ENCODE results near the gene WIZ. TPM values are rescaled to one million over a fixed set of nuclear protein-coding genes. Genes with fewer than 3 reads are reported as not detected.
A peak's percentile ranks its signal among the peaks of the same experiment; 100 is the strongest.

Gene WIZ
- total and polyA plus RNA-seq, 9 of the 15 experiments (the other 6 are each of a cell fraction or from before 2014, with no cell fraction given): 0.06 to 37.5 (median 4.8) TPM

DNA sequence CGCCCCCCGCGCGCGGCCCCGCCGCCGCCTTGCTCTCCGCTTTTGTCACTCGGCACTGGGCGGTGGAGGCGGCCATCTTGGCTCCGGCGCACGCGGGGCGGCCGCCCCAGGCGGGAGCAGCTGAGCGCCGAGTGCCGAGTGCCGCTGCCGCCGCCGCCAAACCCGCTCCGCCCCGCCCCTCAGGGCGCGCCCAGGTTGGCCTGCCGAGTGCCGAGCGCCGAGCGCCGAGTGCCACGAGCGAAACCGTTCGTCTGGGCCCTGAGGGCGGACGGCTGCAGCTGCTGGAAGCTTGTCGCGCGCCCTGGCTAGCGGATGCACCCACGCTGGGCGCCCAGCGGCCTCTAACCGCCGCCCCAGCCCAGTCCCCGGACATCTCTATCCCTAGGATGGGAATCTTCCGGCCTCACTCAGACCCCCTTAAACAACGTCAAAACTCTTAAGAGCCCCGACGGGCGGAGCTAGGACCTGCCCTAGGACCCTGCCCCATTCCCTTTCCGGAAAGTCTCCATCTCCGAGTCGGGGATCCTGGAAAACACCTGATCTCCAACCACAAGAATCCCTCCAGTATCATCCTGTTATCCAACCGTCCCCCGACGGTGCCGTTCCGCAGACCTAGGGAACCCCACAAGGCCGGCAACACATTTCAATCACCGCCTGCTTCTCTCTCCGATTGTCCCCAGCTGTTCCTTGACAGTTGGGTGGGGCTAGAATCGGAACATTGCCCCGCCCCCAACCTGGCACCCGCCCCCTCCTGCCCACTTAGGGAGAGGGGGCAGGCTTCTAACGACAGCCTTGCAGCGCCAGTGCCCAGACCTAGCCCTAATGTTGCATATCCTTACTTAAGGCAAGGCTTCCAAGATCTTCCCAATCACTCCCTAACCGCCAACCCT lies 16.9 kb downstream of the WIZ start (continued):
- TF ChIP-seq, protein P1, sequence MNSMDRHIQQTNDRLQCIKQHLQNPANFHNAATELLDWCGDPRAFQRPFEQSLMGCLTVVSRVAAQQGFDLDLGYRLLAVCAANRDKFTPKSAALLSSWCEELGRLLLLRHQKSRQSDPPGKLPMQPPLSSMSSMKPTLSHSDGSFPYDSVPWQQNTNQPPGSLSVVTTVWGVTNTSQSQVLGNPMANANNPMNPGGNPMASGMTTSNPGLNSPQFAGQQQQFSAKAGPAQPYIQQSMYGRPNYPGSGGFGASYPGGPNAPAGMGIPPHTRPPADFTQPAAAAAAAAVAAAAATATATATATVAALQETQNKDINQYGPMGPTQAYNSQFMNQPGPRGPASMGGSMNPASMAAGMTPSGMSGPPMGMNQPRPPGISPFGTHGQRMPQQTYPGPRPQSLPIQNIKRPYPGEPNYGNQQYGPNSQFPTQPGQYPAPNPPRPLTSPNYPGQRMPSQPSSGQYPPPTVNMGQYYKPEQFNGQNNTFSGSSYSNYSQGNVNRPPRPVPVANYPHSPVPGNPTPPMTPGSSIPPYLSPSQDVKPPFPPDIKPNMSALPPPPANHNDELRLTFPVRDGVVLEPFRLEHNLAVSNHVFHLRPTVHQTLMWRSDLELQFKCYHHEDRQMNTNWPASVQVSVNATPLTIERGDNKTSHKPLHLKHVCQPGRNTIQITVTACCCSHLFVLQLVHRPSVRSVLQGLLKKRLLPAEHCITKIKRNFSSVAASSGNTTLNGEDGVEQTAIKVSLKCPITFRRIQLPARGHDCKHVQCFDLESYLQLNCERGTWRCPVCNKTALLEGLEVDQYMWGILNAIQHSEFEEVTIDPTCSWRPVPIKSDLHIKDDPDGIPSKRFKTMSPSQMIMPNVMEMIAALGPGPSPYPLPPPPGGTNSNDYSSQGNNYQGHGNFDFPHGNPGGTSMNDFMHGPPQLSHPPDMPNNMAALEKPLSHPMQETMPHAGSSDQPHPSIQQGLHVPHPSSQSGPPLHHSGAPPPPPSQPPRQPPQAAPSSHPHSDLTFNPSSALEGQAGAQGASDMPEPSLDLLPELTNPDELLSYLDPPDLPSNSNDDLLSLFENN (IDR thresholded peaks at IDR 0.05; ENCODE audit: low read depth in 2 of 2, low read length in 2 of 2): peak in 1 of 2 experiments; percentile 97; a peak in 2 of 4 replicates
- TF ChIP-seq FOXK2 (conservative IDR thresholded peaks at IDR 0.05 in 1 of 2, IDR thresholded peaks at IDR 0.05 in 1 of 2; ENCODE audit: low read depth in 2 of 2) (no peak), U2AF1 (optimal IDR thresholded peaks at IDR 0.05; ENCODE audit: low read depth, low read length) (peak; percentile 29), TGIF2 (CRISPR knock-in tag; IDR thresholded peaks at IDR 0.05) (0 out of 2 replicates have a peak, but pooled peaks have one; percentile 49), JUND (IDR thresholded peaks at IDR 0.05; ENCODE audit: borderline replicate concordance, low read depth, low read length) (peak; percentile 68), JUND (tag; IDR thresholded peaks at IDR 0.05; ENCODE audit: borderline replicate concordance, low read depth, low read length) (no peak), ZFX (CRISPR knock-in tag; IDR thresholded peaks at IDR 0.05) (peak; percentile 92), TEAD1 (CRISPR knock-in tag; IDR thresholded peaks at IDR 0.05) (peak in 1 of 2 experiments; percentile 57; a peak in 1 of 4 replicates), TCF7 (IDR thresholded peaks at IDR 0.05; ENCODE audit: borderline replicate concordance) (peak; percentile 62; the same call in 1 of the 2 replicates), RBBP5 (IDR thresholded peaks at IDR 0.05; ENCODE audit: borderline replicate concordance, insufficient read depth, low read length, poor library complexity, severe bottlenecking) (peak; percentile 91), SP1 (CRISPR knock-in tag; IDR thresholded peaks at IDR 0.05) (peak; percentile 74), HMGN3 (IDR thresholded peaks at IDR 0.05; ENCODE audit: borderline replicate concordance, extremely low read depth, insufficient read length, low read depth, low read length) (peak; percentile 94), TFAM (CRISPR knock-in tag; conservative IDR thresholded peaks at IDR 0.05) (no peak)
- TF ChIP-seq, protein P2, sequence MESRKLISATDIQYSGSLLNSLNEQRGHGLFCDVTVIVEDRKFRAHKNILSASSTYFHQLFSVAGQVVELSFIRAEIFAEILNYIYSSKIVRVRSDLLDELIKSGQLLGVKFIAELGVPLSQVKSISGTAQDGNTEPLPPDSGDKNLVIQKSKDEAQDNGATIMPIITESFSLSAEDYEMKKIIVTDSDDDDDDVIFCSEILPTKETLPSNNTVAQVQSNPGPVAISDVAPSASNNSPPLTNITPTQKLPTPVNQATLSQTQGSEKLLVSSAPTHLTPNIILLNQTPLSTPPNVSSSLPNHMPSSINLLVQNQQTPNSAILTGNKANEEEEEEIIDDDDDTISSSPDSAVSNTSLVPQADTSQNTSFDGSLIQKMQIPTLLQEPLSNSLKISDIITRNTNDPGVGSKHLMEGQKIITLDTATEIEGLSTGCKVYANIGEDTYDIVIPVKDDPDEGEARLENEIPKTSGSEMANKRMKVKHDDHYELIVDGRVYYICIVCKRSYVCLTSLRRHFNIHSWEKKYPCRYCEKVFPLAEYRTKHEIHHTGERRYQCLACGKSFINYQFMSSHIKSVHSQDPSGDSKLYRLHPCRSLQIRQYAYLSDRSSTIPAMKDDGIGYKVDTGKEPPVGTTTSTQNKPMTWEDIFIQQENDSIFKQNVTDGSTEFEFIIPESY (CRISPR knock-in tag; IDR thresholded peaks at IDR 0.05): peak; percentile 73; the same call in 1 of the 2 replicates
- TF ChIP-seq, protein P3, sequence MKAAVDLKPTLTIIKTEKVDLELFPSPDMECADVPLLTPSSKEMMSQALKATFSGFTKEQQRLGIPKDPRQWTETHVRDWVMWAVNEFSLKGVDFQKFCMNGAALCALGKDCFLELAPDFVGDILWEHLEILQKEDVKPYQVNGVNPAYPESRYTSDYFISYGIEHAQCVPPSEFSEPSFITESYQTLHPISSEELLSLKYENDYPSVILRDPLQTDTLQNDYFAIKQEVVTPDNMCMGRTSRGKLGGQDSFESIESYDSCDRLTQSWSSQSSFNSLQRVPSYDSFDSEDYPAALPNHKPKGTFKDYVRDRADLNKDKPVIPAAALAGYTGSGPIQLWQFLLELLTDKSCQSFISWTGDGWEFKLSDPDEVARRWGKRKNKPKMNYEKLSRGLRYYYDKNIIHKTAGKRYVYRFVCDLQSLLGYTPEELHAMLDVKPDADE (conservative IDR thresholded peaks at IDR 0.05; ENCODE audit: control insufficient read depth, low read depth, low read length): peak; percentile 96
- TF ChIP-seq, protein P4, sequence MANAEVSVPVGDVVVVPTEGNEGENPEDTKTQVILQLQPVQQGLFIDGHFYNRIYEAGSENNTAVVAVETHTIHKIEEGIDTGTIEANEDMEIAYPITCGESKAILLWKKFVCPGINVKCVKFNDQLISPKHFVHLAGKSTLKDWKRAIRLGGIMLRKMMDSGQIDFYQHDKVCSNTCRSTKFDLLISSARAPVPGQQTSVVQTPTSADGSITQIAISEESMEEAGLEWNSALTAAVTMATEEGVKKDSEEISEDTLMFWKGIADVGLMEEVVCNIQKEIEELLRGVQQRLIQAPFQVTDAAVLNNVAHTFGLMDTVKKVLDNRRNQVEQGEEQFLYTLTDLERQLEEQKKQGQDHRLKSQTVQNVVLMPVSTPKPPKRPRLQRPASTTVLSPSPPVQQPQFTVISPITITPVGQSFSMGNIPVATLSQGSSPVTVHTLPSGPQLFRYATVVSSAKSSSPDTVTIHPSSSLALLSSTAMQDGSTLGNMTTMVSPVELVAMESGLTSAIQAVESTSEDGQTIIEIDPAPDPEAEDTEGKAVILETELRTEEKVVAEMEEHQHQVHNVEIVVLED (CRISPR knock-in tag; IDR thresholded peaks at IDR 0.05): peak; percentile 83

All from K562 (cell line).